ENCODE results near the gene IGSF3. TPM values are rescaled to one million over a fixed set of nuclear protein-coding genes. Genes with fewer than 3 reads are reported as not detected.
"Not testable (repeated sequence)": the region's sequence is repeated elsewhere in the genome, so short reads cannot be mapped to it uniquely, and the experiment has no call there.

Gene IGSF3
- total RNA-seq, 1 donor = 13.8 TPM

GRCh38 chr1:116630057-116630456 is 37.5 kb downstream of the IGSF3 start:
- not testable (repeated sequence) for DNase-seq (ENCODE audit: low read depth); H3K4me3 ChIP-seq (ENCODE audit: low read depth, low read length)

DNA sequence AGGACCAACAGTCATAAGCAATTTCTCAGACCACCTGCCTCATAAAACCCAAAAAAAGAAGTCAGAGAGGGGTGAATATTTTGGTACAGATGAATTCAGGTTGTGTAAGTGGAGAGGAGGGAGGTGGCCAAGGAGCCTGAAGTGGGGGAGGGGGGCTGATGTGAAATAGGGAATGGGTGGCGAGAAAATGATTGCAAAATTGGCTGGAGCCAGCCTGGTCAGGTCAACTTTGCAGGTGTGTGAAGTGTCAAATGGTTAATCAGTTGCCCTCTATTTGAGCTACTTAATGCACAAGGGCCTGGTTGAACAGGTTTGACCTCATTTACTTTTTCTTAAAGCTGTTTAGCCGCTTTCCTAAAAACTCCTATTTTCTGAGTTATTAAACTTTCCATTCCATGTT is 38.1 kb downstream of the IGSF3 start:
- DNase-seq (ENCODE audit: low read depth); H3K4me3 ChIP-seq (ENCODE audit: low read depth, low read length): not testable (repeated sequence)

- H3K4me3 ChIP-seq (ENCODE audit: low read depth, low read length) = no peak overlapping the region
- no peak for DNase-seq (ENCODE audit: low read depth)
- TF ChIP-seq, protein P1, sequence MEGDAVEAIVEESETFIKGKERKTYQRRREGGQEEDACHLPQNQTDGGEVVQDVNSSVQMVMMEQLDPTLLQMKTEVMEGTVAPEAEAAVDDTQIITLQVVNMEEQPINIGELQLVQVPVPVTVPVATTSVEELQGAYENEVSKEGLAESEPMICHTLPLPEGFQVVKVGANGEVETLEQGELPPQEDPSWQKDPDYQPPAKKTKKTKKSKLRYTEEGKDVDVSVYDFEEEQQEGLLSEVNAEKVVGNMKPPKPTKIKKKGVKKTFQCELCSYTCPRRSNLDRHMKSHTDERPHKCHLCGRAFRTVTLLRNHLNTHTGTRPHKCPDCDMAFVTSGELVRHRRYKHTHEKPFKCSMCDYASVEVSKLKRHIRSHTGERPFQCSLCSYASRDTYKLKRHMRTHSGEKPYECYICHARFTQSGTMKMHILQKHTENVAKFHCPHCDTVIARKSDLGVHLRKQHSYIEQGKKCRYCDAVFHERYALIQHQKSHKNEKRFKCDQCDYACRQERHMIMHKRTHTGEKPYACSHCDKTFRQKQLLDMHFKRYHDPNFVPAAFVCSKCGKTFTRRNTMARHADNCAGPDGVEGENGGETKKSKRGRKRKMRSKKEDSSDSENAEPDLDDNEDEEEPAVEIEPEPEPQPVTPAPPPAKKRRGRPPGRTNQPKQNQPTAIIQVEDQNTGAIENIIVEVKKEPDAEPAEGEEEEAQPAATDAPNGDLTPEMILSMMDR (IDR thresholded peaks at IDR 0.05; ENCODE audit: insufficient read depth, low read depth, low read length) = no peak
These were observed 39.1 kb downstream of the IGSF3 start for GRCh38 chr1:116628448-116628847.

- not testable (repeated sequence) for DNase-seq (ENCODE audit: low read depth); H3K4me3 ChIP-seq (ENCODE audit: low read depth, low read length)
These were observed 40.2 kb downstream of the IGSF3 start for GRCh38 chr1:116627357-116627756.

DNA sequence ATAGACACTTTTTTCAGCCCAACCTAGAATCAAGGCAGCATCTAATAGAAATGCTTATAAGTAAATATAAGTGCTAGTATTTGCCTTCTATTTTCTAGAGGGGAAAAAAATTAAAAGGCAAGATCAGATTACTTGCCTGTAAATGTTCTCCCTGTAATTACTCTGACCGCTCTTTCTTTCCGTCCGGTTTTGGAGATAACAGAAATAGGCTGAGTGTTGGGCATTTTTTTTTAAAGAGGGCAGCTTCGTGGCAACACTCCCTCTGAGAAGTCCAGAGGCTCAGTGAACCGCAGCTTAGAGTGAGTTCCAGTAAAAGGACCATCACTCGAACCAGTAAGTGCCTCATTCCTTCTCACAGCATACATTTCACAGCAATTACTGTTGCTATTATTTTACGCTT is 40.6 kb downstream of the IGSF3 start:
- DNase-seq (ENCODE audit: low read depth); H3K4me3 ChIP-seq (ENCODE audit: low read depth, low read length): not testable (repeated sequence)

DNA sequence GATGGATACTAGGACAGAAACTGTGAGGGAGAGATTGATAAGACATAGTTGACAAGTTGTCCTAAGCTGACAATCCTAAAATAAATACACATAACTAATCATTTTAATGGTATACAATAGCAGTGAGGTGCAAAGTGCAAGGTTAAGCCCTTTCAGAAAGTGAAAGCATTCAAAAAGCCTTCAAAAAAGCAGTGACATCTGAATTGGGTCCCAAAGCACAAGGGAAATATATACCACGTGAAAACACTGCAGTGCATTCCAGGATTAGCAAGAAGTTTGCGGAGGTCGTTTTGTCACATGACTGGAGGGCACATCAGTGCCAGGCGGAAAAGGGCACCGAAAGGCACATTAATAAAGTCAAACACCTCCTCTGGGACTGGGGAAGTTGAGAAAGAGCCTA is 42.4 kb downstream of the IGSF3 start:
- not testable (repeated sequence) for H3K4me3 ChIP-seq (ENCODE audit: low read depth, low read length); DNase-seq (ENCODE audit: low read depth)

DNA sequence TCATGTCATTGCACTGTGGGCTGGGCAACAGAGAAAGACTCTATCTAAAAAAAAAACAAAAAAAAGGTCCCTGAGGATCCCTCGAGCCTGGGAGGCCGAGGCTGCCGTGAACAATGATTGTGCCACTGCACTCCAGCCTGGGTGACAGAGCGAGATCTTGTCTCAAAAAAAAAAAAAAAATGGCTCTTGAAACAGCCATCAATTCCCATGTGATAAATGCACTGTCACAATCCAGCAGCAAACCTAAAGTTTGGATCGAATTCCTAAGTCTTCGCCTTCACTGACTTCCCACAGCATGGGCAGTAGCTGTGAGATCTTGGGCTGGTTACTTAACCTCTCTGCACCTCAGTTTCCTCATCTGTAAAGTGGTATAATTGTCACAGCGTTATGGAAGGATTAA is 43.5 kb downstream of the IGSF3 start:
- H3K4me3 ChIP-seq (ENCODE audit: low read depth, low read length) = no peak overlapping the region
- DNase-seq (ENCODE audit: low read depth) = no peak
- TF ChIP-seq, protein P1 (IDR thresholded peaks at IDR 0.05; ENCODE audit: insufficient read depth, low read depth, low read length) = no peak

- DNase-seq (ENCODE audit: low read depth) = not testable (repeated sequence)
These were observed 45.0 kb downstream of the IGSF3 start for GRCh38 chr1:116622496-116622895.

GRCh38 chr1:116621756-116622155 is 45.8 kb downstream of the IGSF3 start:
- DNase-seq (ENCODE audit: low read depth); H3K4me3 ChIP-seq (ENCODE audit: low read depth, low read length): not testable (repeated sequence)

More at GRCh38 chr1:116622496-116622895, 45.0 kb downstream of the IGSF3 start:
- not testable (repeated sequence) for H3K4me3 ChIP-seq (ENCODE audit: low read depth, low read length)

DNA sequence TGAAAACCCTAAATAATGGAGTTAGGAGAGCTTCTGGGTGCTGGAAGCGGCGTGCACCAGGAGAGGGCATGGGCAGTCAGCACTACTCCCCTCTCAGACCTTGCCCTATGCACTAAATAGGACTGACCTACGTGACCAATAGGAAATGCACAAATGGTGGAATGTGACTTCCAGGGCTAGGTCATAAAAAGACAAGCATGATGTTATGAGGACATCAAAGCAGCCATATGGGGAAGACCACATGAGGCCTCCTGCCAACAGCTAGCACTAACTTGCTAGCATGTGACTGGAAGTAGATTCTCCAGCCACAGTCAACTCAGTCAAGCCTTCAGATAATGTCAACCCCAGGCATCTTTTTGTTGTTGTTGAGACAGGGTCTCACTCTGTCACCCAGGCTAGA is 47.1 kb downstream of the IGSF3 start:
- not testable (repeated sequence) for H3K4me3 ChIP-seq (ENCODE audit: low read depth, low read length); DNase-seq (ENCODE audit: low read depth)

DNA sequence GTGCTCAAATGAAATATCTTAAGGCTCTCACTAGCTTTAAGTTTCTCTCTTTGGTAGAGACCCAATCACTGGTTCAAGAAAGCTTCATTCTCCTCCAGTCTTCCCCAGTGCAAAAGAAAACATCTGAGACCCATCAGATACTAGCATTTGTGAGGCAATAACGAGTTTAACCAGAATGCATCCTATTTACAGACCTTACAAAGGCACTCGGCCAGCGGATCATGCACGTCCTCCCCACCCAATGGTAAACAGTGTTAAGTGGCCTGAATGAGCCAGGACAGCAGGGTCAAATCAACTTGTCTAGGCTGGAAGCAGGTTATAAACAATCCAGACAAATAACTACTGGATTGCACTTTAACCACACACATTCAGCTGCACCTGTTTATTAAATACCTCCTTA is 48.4 kb downstream of the IGSF3 start:
- not testable (repeated sequence) for H3K4me3 ChIP-seq (ENCODE audit: low read depth, low read length)
- DNase-seq (ENCODE audit: low read depth) = peak; percentile 28

- not testable (repeated sequence) for H3K4me3 ChIP-seq (ENCODE audit: low read depth, low read length); DNase-seq (ENCODE audit: low read depth)
These were observed 49.7 kb downstream of the IGSF3 start for GRCh38 chr1:116617808-116618207.

DNA sequence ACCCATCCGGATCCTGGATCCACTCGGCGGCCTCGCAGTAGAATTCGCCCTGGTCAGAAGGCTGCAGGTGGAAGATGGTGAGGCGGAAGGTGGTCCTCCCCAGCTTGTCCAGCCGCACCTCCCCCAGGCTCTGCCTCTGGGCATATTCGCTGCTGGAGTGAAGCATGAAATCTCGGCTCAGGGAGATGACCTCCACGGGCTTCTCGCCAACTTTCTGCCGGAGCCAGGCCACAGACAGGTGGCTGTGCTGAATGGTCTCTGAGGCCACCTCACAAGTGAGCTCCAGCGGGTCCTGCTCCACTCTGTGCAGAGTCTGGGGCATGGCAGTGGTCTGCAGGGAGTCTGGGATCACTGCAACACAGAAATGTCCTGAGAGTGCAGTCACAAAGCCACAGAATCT is 53.7 kb downstream of the IGSF3 start:
- DNase-seq (ENCODE audit: low read depth); H3K4me3 ChIP-seq (ENCODE audit: low read depth, low read length): not testable (repeated sequence)

DNA sequence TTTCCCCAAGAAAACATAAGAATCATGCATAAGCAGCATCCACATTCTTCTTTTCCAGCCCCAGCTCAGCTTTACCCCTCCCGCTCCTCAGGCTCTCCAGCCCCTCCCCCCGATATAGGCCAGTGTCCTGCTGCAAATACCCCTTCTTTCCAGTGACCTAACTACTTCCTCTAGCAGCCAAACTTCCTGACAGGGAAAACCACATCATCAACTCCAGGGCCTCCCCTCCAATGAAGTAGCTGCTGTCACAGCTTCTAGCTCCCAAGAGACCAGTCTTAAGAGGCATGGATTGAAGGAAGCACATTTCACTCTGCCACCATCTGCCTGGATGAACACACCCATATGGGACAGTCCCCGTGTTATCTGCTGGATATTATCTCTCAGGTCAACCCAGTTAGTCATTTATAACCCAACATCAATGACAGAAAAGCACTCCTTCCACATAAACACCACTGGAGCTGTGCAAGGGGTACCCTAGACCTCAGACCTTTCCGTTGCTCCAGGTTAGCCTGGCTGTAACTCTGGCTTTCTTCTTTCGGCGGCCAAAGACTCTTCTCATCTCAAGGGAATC is 57.6 kb downstream of the IGSF3 start:
- DNase-seq (ENCODE audit: low read depth); H3K4me3 ChIP-seq (ENCODE audit: low read depth, low read length): not testable (repeated sequence)

DNA sequence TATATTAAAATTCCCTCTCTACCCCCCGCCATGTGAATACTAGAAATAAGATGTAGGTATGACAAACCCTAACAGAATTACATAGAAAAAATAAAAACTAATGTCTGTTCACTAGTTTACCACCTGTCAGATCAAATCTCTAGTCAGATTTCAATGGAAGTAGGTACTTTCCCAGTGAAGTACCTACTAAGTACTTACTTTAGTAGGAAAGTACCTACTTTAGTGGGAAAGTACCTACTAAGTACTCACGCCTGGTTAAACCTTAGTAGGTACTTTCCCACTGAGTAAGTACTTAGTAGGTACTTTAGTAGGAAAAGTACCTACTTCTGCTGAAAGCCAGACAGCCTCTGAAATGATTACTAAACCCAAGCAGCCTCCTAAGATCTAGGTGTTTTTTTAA is 58.7 kb downstream of the IGSF3 start:
- not testable (repeated sequence) for DNase-seq (ENCODE audit: low read depth)

DNA sequence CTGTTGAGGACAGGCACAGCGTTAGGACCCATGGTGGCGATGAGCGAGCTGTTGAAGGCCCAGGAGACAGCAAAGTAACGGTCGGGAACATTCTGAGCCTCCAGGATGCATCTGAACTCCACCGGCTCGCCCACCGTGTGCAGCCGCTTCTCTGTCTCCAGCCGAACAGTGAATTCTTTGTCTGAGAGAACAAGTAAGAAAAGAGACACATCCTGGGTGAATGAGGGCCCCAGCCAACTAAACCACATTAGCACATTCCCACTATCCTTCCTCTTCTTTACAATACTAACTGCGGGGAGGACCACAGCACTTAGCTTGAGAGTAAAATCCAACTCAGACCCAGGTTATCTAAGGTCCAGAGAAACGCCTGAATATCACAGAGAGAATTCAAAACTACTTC is 59.4 kb downstream of the IGSF3 start:
- H3K4me3 ChIP-seq (ENCODE audit: low read depth, low read length); DNase-seq (ENCODE audit: low read depth): not testable (repeated sequence)

More for the DNA sequence above, 58.7 kb downstream of the IGSF3 start:
- H3K4me3 ChIP-seq (ENCODE audit: low read depth, low read length) = not testable (repeated sequence)

DNA sequence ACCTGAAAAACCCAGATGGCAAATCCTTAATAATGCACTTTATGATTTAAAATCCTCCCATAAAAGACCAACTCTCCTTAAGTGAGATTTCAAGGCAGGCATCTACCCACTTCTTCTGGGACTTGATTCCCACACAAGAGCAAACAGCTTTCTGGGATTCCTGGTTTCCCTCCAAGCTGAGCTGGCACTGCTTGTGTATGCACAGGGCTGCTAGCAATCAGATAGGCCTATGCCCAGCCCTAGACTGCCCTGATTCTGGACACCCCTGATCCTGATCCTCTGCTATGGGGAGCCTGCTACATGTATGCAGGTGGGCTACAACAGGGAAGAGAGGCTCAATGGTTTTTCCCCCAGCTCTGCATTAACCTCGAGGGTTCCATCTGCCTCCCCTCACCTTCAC is 60.1 kb downstream of the IGSF3 start:
- not testable (repeated sequence) for DNase-seq (ENCODE audit: low read depth); H3K4me3 ChIP-seq (ENCODE audit: low read depth, low read length)

- not testable (repeated sequence) for DNase-seq (ENCODE audit: low read depth); H3K4me3 ChIP-seq (ENCODE audit: low read depth, low read length)
These were observed 61.5 kb downstream of the IGSF3 start for GRCh38 chr1:116606067-116606466.

Measured in fibroblast of villous mesenchyme (primary cell).